HepG2 (cell line): ENCODE measurements around the gene CTNNBIP1. TPM values are rescaled to one million over a fixed set of nuclear protein-coding genes. Genes with fewer than 3 reads are reported as not detected.
A peak's percentile ranks its signal among the peaks of the same experiment; 100 is the strongest.

Experiments
- AFF4 ChIP-seq: sonication (generic); formaldehyde crosslinking; IDR thresholded peaks from 2 replicates; pipeline ENCODE4 v1.4.0; 2020; ENCODE audit warnings: missing genetic modification reagents
- ATAD3A ChIP-seq: sonication (generic); formaldehyde crosslinking; IDR thresholded peaks from 2 replicates; pipeline ENCODE4 v1.4.0; 2020; ENCODE audit warnings: missing genetic modification reagents
- HNF4A ChIP-seq: sonication (generic); formaldehyde crosslinking; IDR thresholded peaks from 2 replicates; pipeline ENCODE4 v1.4.0; 2020; ENCODE audit warnings: missing genetic modification reagents
- KIAA2018 ChIP-seq: sonication (generic); formaldehyde crosslinking; IDR thresholded peaks from 2 replicates; pipeline ENCODE4 v1.5.0; 2020; ENCODE audit warnings: mild to moderate bottlenecking, missing genetic modification reagents, borderline replicate concordance
- KMT2A ChIP-seq: sonication (generic); formaldehyde crosslinking; IDR thresholded peaks from 2 replicates; pipeline ENCODE4 v1.4.0; 2020; ENCODE audit warnings: missing genetic modification reagents
- MXD1 ChIP-seq: sonication (generic); formaldehyde crosslinking; IDR thresholded peaks from 2 replicates; pipeline ENCODE4 v1.4.0; 2020; ENCODE audit warnings: mild to moderate bottlenecking, missing genetic modification reagents
- PHF8 ChIP-seq: sonication (generic); formaldehyde crosslinking; IDR thresholded peaks from 2 replicates; pipeline ENCODE4 v1.5.0; 2020; ENCODE audit warnings: missing genetic modification reagents
- POLR2G ChIP-seq: fragments of 200-400 bp; formaldehyde crosslinking; IDR thresholded peaks from 2 replicates; pipeline ENCODE4 v1.6.1; 2018; ENCODE audit warnings: mild to moderate bottlenecking, low read depth, low read length, moderate library complexity
- RXRA ChIP-seq: sonication (generic); formaldehyde crosslinking; IDR thresholded peaks from 2 replicates; pipeline ENCODE4 v1.5.1; 2020; ENCODE audit warnings: missing genetic modification reagents
- THRA ChIP-seq: sonication (generic); formaldehyde crosslinking; IDR thresholded peaks from 2 replicates; pipeline ENCODE4 v1.4.0; 2020; ENCODE audit warnings: missing genetic modification reagents, borderline replicate concordance
- ZNF362 ChIP-seq: sonication (generic); formaldehyde crosslinking; IDR thresholded peaks from 2 replicates; pipeline ENCODE4 v1.4.0; 2020; ENCODE audit warnings: missing genetic modification reagents, mild to moderate bottlenecking, borderline replicate concordance
- ZNF619 ChIP-seq: sonication (generic); formaldehyde crosslinking; IDR thresholded peaks from 2 replicates; pipeline ENCODE4 v1.4.0; 2020; ENCODE audit warnings: mild to moderate bottlenecking, missing genetic modification reagents
- ZNF782 ChIP-seq: sonication (generic); formaldehyde crosslinking; IDR thresholded peaks from 2 replicates; pipeline ENCODE4 v1.4.0; 2020; ENCODE audit warnings: missing genetic modification reagents, mild to moderate bottlenecking, borderline replicate concordance
- polyA plus RNA-seq, 8 experiments: library from polyadenylated mRNA; depleted of rRNA in 3 of 8; stranded (reverse) in 7 of 8; unstranded in 1 of 8; fragments of >200 nt; fragmentation: Illumina TruSeq in 4 of 8; extraction: Trizol in 4 of 8; gene quantifications; 2 replicates each; pipeline versions ENCODE4 v1.2.1 to v1.2.3, GENCODE V29; 2011 to 2016; ENCODE audit warnings: low read depth in 4 of 8, missing spikeins in 1 of 8, mixed read lengths in 1 of 8; ENCODE audit not compliant: insufficient read depth in 1 of 8
- total RNA-seq, 5 experiments: library from RNA; depleted of rRNA; stranded (reverse); fragments of >200 nt; fragmentation: Illumina TruSeq; extraction: Trizol; gene quantifications; 2 replicates each; pipeline ENCODE4 v1.2.3, GENCODE V29; 2016; ENCODE audit warnings: low read depth in 1 of 5

Gene CTNNBIP1
- total and polyA plus RNA-seq, 2 of the 13 experiments (the other 11 are each of a cell fraction or from before 2014, with no cell fraction given): 71.7 to 83.0 TPM

GRCh38 chr1:9910423-9911178 is 532 bp upstream of the CTNNBIP1 start (continued):
- TF ChIP-seq THRA (CRISPR knock-in tag) (peak; percentile 53; the same call in 1 of the 2 replicates), AFF4 (CRISPR knock-in tag) (peak; percentile 71; the same call in 1 of the 2 replicates), ZNF362 (CRISPR knock-in tag) (no peak), ZNF782 (CRISPR knock-in tag) (no peak), ZNF619 (CRISPR knock-in tag) (no peak), ATAD3A (CRISPR knock-in tag) (no peak), PHF8 (peak; percentile 64), RXRA (CRISPR knock-in tag) (0 out of 2 replicates have a peak, but pooled peaks have one; percentile 15), MXD1 (peak; percentile 65; the same call in 1 of the 2 replicates), KMT2A (CRISPR knock-in tag) (0 out of 2 replicates have a peak, but pooled peaks have one; percentile 22), KIAA2018 (CRISPR knock-in tag) (no peak), HNF4A (0 out of 2 replicates have a peak, but pooled peaks have one; percentile 24), POLR2G (peak; percentile 88)
